Right lobe of liver (tissue), 6 donors: Measurements from ENCODE around the gene HS3ST6. TPM values are rescaled to one million over a fixed set of nuclear protein-coding genes. Genes with fewer than 3 reads are reported as not detected.
"Not testable (repeated sequence)": the region's sequence is repeated elsewhere in the genome, so short reads cannot be mapped to it uniquely, and the experiment has no call there.

Experiments used
- ATAC-seq, 4 donors: fragments of 200-7000 bp; cut with Tn5 transposase; one replicate each; pipeline ENCODE4 v1.9.1; 2020; ENCODE audit warnings: mild to moderate bottlenecking in 4 of 4, moderate library complexity in 4 of 4
- DNase-seq, 3 donors: peaks; one replicate each; pipeline ENCODE4 v3.0.0-alpha.2; 2020
- H3K27ac ChIP-seq, 3 donors: fragments of 200-600 bp; one replicate each; pipeline ENCODE4 v1.8.0; 2022
- H3K27me3 ChIP-seq, 2 donors: fragments of 200-600 bp; one replicate each; pipeline ENCODE4 v1.8.0; 2022
- H3K36me3 ChIP-seq, 4 donors: fragments of 200-600 bp; sonication (generic) in 1 of 4; one replicate each; pipeline versions ENCODE4 v1.5.1 to v1.8.0; 2017 to 2022; ENCODE audit warnings: control low read depth in 1 of 4
- H3K4me1 ChIP-seq, 4 donors: fragments of 200-600 bp; sonication (generic) in 1 of 4; one replicate each; pipeline versions ENCODE4 v1.5.1 to v1.8.0; 2017 to 2022; ENCODE audit warnings: control low read depth in 1 of 4
- H3K4me3 ChIP-seq, 3 donors: fragments of 200-600 bp; one replicate each; pipeline ENCODE4 v1.8.0; 2022
- H3K9me3 ChIP-seq, 4 donors: fragments of 200-600 bp; sonication (generic) in 1 of 4; one replicate each; pipeline versions ENCODE4 v1.5.1 to v1.8.0; 2017 to 2022; ENCODE audit warnings: control low read depth in 1 of 4
- CTCF ChIP-seq, 4 donors: fragments of 200-600 bp in 3 of 4; fragments of 450-650 bp in 1 of 4; IDR thresholded peaks; one replicate each; pipeline versions ENCODE4 v1.5.1 to v1.8.0; 2016 to 2022; ENCODE audit warnings: antibody characterized with exemption in 4 of 4, mild to moderate bottlenecking in 2 of 4
- POLR2A ChIP-seq: fragments of 450-650 bp; IDR thresholded peaks from one replicate; pipeline ENCODE4 v1.6.1; 2017; ENCODE audit warnings: antibody characterized with exemption, mild to moderate bottlenecking
- WGBS: methylation state at CpG from one replicate; pipeline ENCODE4 v1.1.6; 2018; ENCODE audit warnings: low coverage, low lambda C conversion rate; ENCODE audit not compliant: insufficient coverage; ENCODE audit errors: missing lambda C conversion rate; 5-methylcytosine and 5-hydroxymethylcytosine counted together
- intact Hi-C, 2 donors: fragments of 100-400 bp; cut with DNase I; formaldehyde crosslinking; loops; one replicate each; pipeline versions ENCODE4 v1.11.2 to v1.14.1; 2022
- total RNA-seq, 6 experiments: library from RNA; depleted of rRNA in 2 of 6; stranded (reverse); fragments of >200 nt in 2 of 6; fragmentation: NEBNext Ultra II Directional in 3 of 6; extraction: Animal tissue kit (Norgen Biotek cat#: 25700) in 3 of 6; gene quantifications; one replicate each; pipeline versions ENCODE4 v1.1.0 to v1.2.4, GENCODE V29; 2016 to 2023
- donor health status: DM: no; HTN: yes; CAD: no.
- donor health status: DM: no; HTN: no; CAD: no.
- donor health status: DM: no; HTN: no; CAD: no.
- donor health status: DM: no; HTN: yes; CAD: no.
- donor health status: DM: no; HTN: yes; CAD: no.

HS3ST6 gene
- total RNA-seq, 6 experiments from 2014 or later, result not detected

GRCh38 chr16:1879477-1879876, 38.7 kb downstream of the HS3ST6 start:
- Histone ChIP-seq H3K4me1 (peaks cover 0 to 28% (median 14%) of the 10 kb centered on the region in 4 donors), H3K9me3 (no peaks in the 10 kb centered on the region), H3K36me3 (no peaks in the 10 kb centered on the region), H3K4me3 (no peak overlapping the region), H3K27me3 (no peaks in the 10 kb centered on the region), H3K27ac (no peak overlapping the region)
- ATAC-seq, result no peak
- DNase-seq, result no peak
- TF ChIP-seq POLR2A, result no peak
- no peak for TF ChIP-seq CTCF (IDR thresholded peaks at IDR 0.05)
- 34% methylated on average over 2 of the region's 2 CpGs for WGBS
- intact Hi-C loops, result no loop called here

- H3K4me3 ChIP-seq, result no peak overlapping the region
- H3K36me3 ChIP-seq, result no peaks in the 10 kb centered on the region
- no peak for ATAC-seq
- no peak for TF ChIP-seq POLR2A
- peaks cover 0 to 31% (median 13%) of the 10 kb centered on the region in 4 donors for H3K4me1 ChIP-seq
- intact Hi-C loops, result no loop called here
- DNase-seq, result no peak
- H3K27ac ChIP-seq, result no peak overlapping the region
- H3K9me3 ChIP-seq, result no peaks in the 10 kb centered on the region
- 53% methylated on average over 5 of the region's 5 CpGs for WGBS
- no peaks in the 10 kb centered on the region for H3K27me3 ChIP-seq
Measured at GRCh38 chr16:1878256-1878655, 40.0 kb downstream of the HS3ST6 start.

GRCh38 chr16:1877804-1878203, 40.4 kb downstream of the HS3ST6 start:
- Histone ChIP-seq H3K27me3 (no peaks in the 10 kb centered on the region), H3K27ac (no peak overlapping the region), H3K4me3 (no peak overlapping the region), H3K9me3 (no peaks in the 10 kb centered on the region), H3K4me1 (peaks cover 0 to 31% (median 13%) of the 10 kb centered on the region in 4 donors), H3K36me3 (no peaks in the 10 kb centered on the region)
- TF ChIP-seq CTCF (IDR thresholded peaks at IDR 0.05) (no peak), POLR2A (no peak)
- no peak for DNase-seq
- WGBS, result 45% methylated on average over 11 of the region's 11 CpGs
- no peak for ATAC-seq
- intact Hi-C loops, result no loop called here

GRCh38 chr16:1877089-1877488, 41.1 kb downstream of the HS3ST6 start:
- Histone ChIP-seq H3K9me3 (no peaks in the 10 kb centered on the region), H3K27me3 (no peaks in the 10 kb centered on the region), H3K4me1 (peaks cover 0 to 31% (median 13%) of the 10 kb centered on the region in 4 donors), H3K36me3 (no peaks in the 10 kb centered on the region), H3K27ac (no peak overlapping the region), H3K4me3 (no peak overlapping the region)
- ATAC-seq (peak; percentile 70 to 85 (median 80)), DNase-seq (peak in 2 of 3 donors; percentile 65 to 76)
- no peak for TF ChIP-seq CTCF (IDR thresholded peaks at IDR 0.05)
- intact Hi-C loops, result no loop called here
- 30% methylated on average over 6 of the region's 6 CpGs for WGBS

GRCh38 chr16:1876468-1876867, 41.7 kb downstream of the HS3ST6 start:
- Histone ChIP-seq H3K36me3 (no peaks in the 10 kb centered on the region), H3K4me3 (no peak overlapping the region), H3K27ac (peak overlapping the region in 1 of 3 donors; percentile 21), H3K4me1 (peaks cover 0 to 31% (median 13%) of the 10 kb centered on the region in 4 donors), H3K9me3 (no peaks in the 10 kb centered on the region), H3K27me3 (no peaks in the 10 kb centered on the region)
- WGBS, result 23% methylated on average over 6 of the region's 7 CpGs
- DNase-seq (peak; percentile 58 to 89 (median 85)), ATAC-seq (peak; percentile 85 to 89 (median 88))
- intact Hi-C loops, result no loop called here
- no peak for TF ChIP-seq POLR2A
- no peak for TF ChIP-seq CTCF (IDR thresholded peaks at IDR 0.05)

GRCh38 chr16:1876066-1876465, 42.1 kb downstream of the HS3ST6 start:
- peak overlapping the region in 1 of 3 donors; percentile 21 for H3K27ac ChIP-seq
- H3K4me3 ChIP-seq, intact Hi-C loops, H3K27me3 ChIP-seq, H3K36me3 ChIP-seq, DNase-seq, H3K9me3 ChIP-seq, ATAC-seq: not testable (repeated sequence)
- WGBS, result 81% methylated on average over 12 of the region's 13 CpGs
- H3K4me1 ChIP-seq, result peaks cover 0 to 31% (median 13%) of the 10 kb centered on the region in 4 donors
